GM21526 (cell line): ENCODE results near the gene SH2D3A.

ENCODE experiments used
- ATAC-seq: cut with Tn5 transposase; IDR thresholded peaks from one replicate; pipeline ENCODE4 v1.9.1; 2021; ENCODE audit warnings: moderate library complexity; ENCODE audit not compliant: unreplicated experiment, low FRiP score

Gene SH2D3A

DNA sequence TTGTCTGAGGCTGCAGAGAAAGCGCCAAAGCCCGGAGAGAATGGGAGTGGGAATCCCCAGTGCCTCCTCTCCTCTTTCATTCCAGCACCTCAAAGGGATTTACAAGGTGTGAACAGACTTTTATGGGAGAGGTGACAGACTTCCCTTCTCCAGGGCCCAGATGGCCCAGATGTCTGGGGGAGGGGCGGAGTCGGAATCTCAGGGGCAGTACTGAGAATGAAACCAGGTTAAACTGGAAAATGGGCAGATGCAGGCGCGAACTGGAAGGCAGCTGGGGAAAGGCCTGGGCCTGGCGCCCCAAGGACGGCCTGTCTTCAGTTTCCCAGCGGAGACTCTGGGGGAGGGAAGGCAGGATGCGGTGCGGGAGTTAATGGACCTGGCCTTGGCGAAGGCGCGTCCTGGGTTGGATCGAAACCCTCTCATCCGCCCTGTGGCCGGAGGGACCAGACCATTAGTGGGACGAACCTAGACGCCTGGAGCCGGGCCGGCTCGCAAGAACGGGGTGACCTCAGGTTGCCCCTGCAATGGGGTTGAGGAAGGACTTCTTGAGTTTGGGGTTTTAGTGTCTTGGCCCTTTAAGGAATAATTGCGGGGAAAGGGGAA is 28.3 kb downstream of the SH2D3A start:
- ATAC-seq = no peak

DNA sequence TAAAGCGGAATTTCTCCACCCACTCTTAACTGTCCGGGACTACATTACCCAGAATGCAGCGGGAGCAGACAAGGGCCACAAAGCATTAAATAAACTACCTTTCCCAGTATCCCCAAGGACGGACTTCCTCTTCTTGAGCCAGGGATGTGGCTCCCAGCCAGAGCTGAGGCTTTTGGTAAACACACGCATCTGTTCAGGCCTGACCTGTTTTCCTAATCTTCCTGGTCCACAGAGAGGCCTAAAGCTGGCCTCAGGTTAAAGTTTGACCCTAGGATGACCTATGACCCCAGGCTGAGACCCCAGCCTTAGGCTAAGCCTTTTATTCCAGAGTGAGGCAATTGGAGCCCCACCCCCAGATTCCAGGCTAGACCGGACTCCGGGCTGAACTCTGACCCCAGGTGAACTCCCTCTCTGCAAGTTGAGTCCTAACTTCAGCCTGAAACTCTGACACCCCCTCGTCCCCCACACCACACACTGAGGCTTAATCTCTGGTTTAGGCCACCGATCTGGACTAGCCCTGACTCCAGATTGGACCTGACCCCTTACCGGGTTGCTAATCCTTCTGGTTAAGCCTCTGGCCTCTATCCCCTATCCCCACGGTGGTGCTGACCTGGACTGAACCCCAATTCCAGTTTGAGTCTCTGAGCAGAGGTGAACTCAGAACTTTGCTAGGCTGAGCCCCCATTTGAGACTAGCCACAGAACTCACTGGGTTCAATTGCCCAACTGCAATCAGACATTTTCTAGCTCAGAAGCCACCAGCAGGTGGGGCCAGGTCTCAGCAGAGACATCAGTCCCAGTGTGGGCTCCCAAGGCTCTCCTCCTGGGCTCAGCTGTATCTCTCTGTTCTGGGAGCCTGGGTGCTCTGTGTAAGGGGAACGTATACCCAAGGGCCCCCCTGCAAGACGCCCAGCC is 29.1 kb downstream of the SH2D3A start:
- peak; percentile 0 for ATAC-seq

DNA sequence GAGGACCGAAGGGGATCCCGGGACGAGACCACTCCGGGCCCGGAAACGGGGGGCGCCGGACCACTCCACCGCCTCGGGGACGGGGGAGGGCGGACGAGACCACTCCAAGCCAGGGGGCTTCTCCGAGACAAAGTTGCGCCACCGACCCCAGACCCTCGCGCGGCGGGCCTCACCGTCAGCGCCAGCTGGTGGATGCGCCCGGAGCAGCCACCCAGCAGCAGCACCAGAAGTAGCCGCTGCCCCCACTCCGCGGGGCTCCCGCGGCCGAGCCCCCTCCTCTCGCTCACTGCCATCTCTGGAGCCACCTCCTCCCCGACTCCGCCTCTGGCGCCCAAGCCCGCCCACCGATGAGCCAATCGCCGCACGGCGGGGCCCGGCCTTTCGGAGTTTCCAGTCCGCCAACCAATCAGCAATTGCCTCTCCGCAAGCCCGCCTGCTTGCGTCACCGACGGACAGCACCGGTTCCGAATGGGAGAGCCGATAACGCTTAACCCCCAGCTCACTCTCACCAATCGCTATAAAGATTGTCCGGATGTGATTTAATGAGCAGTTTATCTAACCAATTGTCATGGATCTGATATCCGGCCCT is 29.9 kb downstream of the SH2D3A start, which contains the start of gene GPR108:
Gene GPR108, minus strand, starts transcription at position 297 of the 589 bp plus-strand sequence. Its CDS starts 4 bp downstream, at position 293.
- peak; percentile 53 for ATAC-seq

DNA sequence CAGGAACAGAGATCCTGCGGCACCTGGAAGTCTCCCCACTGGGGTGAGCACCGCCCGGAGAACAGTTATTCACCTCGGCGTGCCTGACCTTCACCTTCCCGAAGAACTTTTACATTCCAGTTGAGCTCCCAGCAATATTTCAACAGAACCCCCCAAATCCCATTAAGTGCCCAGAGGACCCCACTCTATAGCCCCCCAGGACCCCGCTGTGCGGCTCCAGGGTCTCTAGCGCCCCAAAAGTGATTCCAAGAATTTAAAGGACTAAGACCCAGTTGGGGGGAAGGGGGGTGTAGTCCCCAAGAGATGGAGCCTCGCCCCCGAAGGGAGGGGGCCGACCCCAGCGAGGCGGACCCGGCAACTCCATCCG is 30.3 kb downstream of the SH2D3A start:
- no peak for ATAC-seq

DNA sequence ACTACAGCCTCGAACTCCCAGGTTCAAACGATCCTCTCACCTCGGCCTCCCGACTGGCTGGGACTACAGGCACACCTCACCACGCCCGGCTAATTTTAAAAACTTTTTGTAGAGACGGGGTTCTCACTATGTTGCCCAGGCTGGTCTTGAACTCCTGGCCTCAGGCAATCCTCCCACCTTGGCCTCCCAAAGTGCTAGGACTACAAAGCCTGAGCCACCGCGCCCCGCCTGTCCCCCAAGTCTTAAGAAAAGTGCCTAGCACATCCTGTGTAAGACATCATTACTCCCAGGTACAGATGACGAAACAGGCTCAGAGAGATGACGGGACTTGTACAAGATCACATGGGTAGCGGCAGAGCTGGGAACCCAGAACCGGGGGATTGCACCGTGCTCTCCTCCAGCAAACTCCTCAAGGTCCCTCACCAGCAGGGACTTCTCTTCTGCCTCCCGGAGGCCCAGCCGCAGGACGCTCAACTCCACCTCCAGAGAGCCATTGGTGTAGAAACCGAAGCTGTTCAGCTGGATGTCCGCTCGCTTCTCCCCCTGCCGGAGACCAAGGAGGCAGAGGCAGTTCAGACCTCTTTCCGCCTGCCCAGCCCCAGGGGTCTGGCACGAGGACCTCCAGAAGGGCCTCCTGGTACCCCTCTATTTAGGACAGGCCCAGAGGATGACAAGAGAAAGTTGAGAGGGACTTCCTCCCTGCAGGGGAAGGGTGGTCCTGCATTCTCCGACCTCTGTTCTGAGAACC is 30.9 kb downstream of the SH2D3A start:
- ATAC-seq = no peak

DNA sequence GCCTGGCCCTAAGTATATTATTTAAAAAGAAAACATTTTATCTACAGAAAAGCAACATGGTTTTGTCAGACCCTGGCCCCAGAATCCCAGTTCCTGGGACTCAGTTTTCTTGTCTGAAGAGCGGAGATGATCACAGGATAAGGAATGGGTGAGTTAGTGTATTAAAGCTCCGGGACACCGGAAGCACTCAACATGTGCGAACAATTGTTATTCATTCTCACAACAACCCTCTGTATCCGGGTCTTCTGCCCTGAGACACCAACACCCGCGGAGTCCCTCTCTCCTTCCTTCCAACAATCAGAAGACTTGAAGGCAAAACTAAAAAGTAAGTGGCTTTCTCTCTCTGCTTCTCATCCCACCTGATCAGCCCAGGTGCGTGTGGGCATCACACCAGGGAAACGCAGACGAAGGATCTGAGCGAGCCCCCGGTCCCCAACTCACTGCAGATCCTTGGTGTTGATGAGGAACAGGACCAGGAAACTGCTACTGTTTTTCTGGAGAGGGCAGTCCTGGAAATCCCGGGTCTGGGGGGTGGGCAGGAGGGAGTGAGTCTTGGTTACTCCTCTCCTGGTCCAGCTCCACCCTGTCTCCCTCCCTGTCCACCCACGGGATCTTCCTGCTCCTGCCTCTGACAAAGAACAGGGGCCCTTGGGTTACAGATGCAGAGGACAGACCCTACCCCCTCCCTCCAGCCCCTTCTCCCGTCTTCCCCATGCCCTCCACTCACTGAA is 31.9 kb downstream of the SH2D3A start:
- no peak for ATAC-seq

DNA sequence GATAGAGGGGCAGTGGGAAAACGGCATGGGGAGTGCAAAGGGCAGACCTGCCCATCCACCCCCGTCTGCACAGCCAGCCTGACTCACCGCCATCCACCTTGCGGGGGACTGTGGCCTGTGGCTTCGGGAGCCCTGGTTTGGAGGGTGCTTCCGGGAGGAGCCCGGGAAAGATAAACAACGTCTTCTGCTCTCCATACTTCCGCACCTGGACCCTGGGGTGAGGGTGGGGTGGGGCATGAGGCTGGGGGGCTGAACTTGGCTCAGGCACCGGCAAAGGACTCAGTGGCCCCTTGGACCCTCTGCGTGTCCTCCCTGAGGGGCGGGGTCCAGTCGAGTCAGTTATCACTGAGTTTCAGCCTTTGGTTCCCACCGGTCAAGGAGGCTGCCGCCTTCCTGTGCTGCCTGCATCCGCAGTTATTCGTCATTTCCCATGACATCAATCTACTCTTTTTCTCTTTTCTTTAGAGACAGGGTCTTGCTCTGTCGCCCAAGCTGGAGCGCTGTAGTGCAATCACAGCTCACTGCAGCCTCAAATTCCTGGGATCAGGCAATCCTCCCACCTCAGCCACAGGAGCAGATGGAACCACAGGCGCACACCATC is 33.0 kb downstream of the SH2D3A start:
- ATAC-seq = no peak

DNA sequence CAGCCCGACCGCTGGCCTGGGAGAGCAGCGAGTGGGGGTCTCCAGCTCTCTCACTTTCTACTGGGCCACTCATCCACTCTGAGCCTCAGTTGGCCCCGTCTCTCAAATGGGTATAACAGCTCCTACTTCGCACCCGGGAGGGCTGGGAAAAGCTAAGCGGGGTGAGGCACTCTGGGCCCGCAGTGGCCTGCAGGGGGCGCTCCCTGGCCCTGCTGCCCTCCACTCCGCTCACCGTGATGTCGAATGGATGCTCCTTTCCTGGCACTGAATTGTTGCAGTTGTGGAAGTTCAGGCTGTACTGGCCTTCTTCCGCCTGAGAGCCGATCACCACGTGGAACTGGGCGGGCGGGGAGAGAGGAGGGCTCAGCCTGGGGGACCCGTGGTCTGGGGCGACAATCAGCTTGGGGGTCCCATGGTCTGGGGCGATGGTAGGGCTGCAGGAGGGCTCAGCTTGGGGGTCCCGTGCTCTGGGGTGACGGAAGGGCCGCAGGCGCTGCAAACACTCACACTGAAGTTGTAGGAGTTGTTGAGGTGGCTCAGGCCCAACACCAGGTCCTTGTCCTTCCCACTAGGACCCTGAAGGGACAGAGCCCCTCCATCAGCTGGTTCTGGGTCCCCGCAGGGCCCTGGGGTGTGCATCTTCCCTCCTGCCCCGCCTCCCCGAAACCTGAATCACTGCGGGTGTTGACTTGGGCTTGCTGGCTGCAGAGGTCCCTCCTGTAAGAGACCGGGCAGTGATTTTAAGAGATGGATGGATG is 33.7 kb downstream of the SH2D3A start:
- ATAC-seq = no peak

DNA sequence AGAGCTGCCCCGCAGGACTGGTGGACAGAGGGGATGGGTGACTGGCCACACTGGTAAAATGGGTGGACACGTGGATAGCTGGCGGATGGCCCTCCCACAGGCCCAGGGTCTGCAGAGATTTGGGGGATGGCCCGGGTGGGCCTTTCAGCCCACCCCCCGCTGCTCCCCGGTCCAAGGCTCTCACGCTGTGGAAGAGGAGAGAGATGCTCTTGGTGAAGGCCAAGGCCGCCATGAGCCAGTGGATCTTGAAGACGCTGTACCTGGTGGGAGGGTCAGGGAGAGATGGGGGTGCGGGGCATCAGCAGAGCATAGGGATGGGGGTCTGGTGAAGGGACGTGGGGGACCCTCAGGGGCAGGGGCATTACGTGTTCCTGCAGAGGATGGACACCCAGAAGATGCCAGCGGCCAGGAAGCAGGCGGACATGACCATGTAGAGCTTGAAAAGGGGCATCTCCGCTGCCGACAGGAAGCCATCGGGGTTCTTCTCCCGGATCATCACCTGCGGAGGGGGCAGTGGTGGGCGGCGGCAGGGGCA is 34.4 kb downstream of the SH2D3A start:
- ATAC-seq = no peak

DNA sequence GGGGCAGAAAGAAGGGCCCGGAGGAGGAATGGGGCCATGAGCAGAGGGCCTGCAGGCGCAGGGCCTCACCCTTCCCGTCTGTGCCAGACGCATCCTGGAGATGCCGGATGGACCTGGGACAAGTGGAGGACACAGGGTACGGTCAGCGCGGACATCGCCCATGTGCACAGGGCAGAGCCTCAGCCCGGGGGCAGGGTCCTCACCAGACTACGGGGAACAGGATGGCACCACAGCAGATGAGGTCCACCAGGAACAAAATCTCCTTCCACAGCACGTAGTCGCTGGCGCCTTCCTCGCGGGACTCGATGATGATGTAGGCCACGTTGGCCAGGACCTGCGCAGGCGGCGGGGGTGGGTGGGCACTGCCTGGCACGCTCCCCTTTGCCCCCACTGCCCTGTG is 35.4 kb downstream of the SH2D3A start:
- ATAC-seq = no peak

DNA sequence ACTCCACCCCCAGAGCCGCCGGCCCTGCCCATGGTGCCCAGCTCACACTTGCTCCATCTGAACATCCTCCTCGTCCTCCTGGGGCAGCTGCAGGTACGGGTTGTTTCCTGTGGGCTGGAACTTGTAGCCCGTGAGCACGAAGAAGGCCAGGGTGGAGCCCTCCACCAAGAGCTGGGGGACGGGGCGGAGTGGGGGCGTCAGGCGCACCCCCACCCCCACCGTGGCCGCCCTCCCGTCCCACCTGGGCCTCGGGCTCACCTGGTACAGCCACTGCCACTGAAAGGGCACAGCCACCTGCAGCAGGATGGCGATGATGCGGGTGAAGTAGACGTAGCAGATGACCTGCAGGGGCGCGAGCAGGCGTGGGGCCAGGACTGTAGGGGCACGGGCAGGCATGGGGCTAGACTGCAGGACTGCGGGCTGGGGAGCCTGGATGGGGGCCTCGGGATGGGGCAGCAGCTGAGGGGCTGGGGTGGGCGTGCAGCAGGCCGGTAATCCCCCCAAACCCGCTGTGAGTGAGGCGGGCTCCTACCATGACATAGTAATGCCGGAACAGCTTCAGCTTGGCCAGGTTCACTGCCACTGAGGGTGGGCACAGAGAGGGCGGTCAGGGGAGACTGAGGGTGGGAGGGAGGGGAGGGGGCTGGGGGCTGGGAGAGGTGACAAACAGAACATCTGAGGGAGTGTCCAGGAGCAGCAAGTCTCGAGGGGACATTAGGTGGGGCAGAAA is 36.1 kb downstream of the SH2D3A start:
- ATAC-seq = no peak

DNA sequence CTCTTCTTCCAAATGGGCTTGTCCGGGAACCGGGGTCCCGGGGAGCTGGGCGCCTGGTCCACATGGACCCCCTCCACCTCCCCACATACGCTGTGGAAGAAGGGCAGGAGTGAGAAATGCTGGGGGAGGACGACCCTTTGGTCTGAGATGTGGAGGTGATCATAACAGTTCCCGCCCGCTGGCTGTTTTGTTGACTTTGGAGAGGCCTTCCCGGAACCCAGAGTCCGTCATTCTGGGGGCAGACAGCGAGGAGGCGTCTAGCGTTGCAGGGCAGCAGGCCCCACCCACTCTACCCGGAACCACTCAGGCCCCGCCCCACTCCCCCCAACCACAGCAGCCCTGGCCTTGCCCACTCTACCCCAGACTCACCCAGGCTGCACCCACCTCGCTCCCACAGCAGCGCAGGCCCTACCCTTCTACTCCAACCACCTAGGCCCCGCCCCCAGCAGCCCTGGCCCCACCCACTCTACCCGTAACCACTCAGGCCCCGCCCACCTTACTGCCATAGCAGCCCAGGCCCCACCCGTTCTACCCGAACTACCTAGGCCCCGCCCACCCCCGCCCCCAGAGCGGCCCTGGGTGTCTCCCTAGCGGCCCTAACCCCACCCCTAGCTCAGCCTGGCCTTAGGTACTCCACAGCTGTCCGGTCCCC is 37.0 kb downstream of the SH2D3A start:
- ATAC-seq = no peak

DNA sequence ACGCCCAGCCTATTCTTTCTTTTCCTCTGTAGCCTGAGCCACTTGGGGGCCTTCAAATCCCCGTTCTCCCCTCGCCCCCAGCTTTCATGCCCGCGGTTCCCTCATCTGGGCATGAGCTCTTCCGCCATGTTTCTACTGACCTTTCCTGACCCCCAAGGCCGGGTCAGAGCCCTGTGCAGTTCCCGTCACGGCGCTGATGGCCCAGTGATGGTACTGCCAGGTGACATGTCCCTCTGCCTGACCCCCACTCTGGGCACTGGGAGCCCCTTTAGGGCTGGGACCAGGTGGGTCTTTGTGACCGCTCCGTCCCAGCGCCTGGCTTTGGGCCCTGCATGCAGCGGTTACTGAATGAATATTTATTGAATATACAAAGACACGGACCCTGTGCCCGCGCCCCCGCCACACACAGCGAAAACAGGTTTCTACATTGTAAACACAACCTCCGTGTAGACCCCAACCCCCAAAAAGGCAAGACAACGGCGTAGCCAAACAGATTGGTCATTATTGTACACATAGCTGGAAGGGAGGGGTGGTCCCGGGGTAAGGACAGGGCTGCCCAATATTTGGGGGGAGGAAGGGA is 37.6 kb downstream of the SH2D3A start:
- no peak for ATAC-seq

DNA sequence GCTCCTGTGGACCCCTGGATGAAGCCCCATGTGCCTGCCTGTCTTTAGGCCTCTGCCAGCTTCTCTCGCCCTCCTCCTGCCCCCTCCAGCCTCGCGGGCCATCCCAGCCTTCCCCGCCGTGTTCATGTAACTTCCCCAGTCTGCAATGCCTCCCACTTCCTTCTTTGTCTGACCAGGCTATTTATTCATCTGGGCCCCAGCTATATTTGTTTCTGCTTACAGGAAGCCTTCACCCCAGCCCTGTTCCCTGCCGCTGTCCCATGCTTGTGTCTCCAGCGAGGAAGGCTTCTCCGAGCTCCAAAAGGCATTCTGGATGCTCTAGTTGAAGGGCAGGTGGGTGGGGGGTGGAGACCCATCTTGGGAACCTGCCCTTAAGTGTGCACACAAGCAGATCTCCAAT is 38.9 kb downstream of the SH2D3A start:
- no peak for ATAC-seq

DNA sequence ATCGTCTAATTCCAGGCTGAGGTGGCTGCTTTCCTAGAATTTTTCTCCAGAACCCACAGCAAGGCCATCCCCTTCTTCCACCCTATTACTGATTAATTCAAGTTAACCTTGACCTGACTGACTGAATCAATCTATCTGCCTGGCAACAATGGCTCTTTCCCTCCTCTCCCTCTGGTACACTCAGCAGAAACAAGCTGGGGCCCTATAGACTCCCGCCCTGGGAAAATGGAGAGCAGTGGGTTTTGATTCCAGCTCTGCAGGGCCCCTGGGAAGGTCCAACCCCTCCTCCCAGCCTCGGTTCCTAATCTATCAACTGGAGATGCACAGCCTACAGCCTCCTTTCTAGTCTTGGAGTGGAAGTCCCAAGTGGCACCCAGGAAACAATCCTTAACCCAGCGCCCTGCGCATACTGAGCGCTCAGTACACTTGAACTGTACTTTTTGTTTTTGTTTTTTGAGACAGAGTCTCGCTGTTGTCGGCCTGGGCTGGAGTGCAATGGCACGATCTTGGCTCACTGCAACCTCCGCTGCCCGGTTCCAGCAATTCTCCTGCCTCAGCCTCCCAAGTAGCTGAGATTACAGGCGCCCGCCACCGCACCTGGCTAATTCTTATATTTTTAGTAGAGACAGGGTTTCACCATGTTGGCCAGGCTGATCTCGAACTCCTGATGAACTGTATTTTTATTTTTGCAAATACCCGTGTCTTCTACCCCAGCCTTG is 41.6 kb downstream of the SH2D3A start:
- no peak for ATAC-seq

DNA sequence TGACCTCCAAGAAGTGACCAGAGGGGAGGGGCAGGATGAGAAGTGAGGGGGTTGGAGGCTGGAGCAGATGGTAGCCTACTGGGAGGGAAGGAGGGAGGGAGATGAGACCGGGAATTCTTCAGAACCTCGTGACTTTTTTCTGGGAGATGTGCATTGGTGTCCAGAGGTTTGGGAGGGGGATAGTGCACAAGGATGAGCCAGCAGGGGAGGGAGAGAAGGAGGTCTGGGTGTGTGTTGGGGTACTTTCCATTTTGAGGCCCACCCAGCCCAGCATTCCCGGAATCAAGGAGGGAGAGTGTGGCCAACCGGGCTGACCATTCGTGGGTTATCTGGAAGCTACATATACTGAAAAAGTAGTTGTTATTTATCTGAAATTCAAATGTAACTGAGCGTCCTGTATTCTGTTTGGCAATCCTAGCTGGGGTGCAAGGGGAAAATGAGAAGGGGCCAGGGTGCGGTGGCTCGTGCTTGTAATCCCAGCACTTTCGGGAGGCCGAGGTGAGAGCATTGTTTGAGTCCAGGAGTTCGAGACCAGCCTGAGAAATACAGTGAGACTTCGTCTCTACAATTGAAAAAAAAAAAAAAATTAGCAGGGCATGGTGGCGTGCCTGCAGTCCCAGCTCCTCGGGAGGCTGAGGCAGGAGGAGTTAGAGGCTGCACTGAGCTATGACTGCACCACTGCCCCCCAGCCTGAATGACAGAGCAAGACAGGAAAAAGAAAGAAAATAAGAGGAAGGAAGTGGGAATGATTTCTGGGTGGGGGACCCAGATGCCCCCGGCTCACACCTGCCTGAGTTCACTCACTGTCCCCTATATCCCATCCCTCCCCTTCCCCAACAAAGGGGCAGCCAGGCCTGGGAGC is 42.4 kb downstream of the SH2D3A start:
- no peak for ATAC-seq
